D341Med (cell line): Measurements from ENCODE around the gene ST6GALNAC5.
"Not testable (repeated sequence)": the region's sequence is repeated elsewhere in the genome, so short reads cannot be mapped to it uniquely, and the experiment has no call there.

ENCODE experiments used
- DNase-seq: peaks from one replicate; pipeline ENCODE4 v3.0.0; 2012; ENCODE audit warnings: low spot score

Gene ST6GALNAC5

GRCh38 chr1:76867342-76868130 is at the start of gene ST6GALNAC5:
TSS of gene ST6GALNAC5 (plus strand) at chr1:76867480.
- DNase-seq = peak; percentile 75

- no peak for DNase-seq
Measured at GRCh38 chr1:76820028-76820427, 47.3 kb upstream of the ST6GALNAC5 start.

GRCh38 chr1:76822961-76823360 is 44.3 kb upstream of the ST6GALNAC5 start:
- DNase-seq = not testable (repeated sequence)

- no peak for DNase-seq
Measured at GRCh38 chr1:76824106-76824505, 43.2 kb upstream of the ST6GALNAC5 start.

GRCh38 chr1:76826072-76826845 is 41.0 kb upstream of the ST6GALNAC5 start:
- DNase-seq = no peak

- DNase-seq = no peak
Measured at GRCh38 chr1:76827066-76827465, 40.2 kb upstream of the ST6GALNAC5 start.

- DNase-seq = no peak
Measured at GRCh38 chr1:76830373-76830772, 36.9 kb upstream of the ST6GALNAC5 start.

DNA sequence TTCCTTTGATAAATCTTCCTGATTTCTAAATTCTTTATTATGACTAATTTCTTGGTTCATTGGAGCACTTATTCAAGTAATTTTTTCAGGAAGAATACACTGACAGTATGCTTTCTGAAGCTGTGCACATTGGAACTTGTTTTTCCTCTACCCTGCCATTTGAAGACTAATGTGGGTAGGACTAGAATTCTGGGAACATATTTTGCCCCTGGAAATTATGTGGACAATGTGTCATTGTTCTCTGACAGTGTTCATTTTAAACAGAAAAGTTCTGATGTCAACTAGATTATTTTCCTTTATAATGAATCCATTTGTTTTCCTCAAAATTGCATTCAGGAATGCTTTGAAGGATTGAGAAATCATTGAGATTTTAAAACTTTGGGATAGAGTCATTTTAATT is 34.8 kb upstream of the ST6GALNAC5 start:
- DNase-seq = no peak

GRCh38 chr1:76833151-76833550 is 34.1 kb upstream of the ST6GALNAC5 start:
- DNase-seq = no peak

GRCh38 chr1:76833856-76834255 is 33.4 kb upstream of the ST6GALNAC5 start:
- DNase-seq = no peak

DNA sequence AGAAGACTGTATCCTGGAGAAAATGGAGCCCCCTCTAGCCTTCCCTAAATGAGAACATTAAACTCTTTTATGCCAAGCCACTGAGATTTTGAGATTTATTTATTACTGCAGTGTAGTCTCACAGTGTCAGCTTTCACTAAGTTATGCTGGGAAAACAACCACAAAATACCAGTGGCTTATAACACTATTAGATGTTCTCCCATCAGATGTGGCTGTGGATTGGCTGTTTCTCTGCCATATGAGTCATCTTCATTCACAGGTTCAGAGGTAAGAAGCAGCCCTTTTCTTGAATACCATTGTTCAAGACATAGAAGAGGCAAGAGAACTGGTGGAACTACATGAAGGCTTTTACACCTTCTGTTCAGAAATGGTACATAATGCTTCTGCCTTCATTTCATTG is 32.1 kb upstream of the ST6GALNAC5 start:
- no peak for DNase-seq

GRCh38 chr1:76840278-76840677 is 27.0 kb upstream of the ST6GALNAC5 start:
- DNase-seq = no peak

- DNase-seq = no peak
Measured at GRCh38 chr1:76841460-76841859, 25.8 kb upstream of the ST6GALNAC5 start.

- no peak for DNase-seq
Measured at GRCh38 chr1:76843821-76844464, 23.3 kb upstream of the ST6GALNAC5 start.

GRCh38 chr1:76854255-76854654 is 13.0 kb upstream of the ST6GALNAC5 start:
- no peak for DNase-seq

DNA sequence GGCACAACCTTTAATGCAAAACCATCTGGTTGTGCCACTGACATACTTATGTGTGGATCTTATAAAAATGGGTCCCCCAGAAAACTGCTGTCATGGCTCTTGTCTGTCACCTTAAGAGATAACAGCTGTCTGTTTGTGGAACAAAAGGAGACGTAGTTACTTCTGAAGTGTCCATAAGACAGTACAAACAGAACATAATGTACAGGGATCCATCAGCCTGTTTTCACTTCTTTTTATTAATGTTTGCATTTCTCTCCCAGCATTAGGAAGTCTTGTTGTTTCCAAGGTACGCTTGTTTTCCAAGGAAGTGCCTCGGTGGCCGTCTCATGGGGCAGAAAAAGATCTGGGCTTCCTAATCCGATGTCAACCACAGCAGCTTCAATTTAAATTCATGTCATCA is 11.2 kb upstream of the ST6GALNAC5 start:
- no peak for DNase-seq

GRCh38 chr1:76857138-76857537 is 10.1 kb upstream of the ST6GALNAC5 start:
- no peak for DNase-seq

GRCh38 chr1:76857973-76858372 is 9.3 kb upstream of the ST6GALNAC5 start:
- DNase-seq = no peak

- DNase-seq = no peak
Measured at GRCh38 chr1:76861149-76861548, 6.1 kb upstream of the ST6GALNAC5 start.

DNA sequence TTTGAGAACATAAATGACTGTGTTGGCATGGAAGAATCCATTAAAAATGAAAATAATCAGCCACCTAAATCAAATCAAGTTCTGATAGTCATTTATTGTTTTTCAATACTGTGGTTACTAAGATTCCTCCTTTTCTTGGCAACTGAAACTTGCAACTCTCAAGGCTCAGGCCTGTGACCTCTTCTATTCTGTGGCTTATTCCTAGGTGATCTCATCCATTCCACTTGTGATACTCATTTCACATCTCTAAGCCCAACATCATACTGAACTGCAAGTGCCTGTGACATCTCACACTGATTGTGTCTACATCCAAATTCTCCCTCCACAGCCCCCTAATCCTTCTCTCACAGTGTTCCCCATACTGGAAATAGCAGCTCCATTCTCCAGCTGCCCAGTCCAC is 4.8 kb upstream of the ST6GALNAC5 start:
- no peak for DNase-seq

DNA sequence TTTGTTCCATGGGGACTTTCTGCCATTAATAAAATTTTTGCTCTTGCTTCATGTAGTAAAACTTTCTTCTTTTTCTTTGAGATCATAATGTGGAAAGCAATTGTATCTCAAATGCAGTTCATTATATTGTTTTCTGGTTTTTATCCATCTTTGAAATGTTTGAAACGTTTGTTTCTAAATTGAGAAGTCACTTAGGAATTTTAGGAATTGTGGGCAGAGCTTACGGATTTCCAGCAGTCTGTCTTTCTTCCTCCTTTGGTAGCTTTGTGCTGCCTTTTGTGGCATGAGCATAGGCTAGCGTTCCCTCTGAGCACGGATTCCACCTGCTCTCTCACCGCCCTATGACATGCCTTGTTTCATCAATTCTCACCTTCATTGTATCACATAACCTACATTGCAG is 2.9 kb upstream of the ST6GALNAC5 start:
- no peak for DNase-seq

DNA sequence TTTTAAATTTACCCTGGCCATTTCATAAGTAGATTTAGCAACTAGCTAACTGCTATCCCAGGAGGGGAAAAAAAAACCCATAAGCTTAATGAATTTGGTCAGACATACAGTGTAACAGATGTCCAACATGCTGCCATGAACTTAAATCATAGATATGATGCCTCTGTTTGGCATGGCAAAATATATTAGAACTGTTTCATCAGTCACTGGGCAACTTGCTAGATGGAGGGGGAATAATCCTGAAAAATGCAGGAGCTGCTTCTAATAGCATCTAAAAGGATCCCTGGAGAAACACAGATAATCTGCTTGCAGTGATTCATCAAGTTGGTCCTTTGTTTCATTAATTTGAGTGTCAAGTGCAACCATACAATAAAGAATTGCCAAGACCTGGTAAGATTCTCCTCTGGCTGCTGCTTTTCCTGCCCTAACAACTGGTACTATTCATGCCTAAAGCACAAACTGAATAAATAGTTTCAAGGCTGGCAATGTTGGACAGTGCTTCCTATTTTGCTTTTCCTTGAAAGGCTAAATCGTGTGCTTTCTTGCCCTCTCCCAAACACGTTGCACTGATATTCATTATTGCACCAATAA is 1.5 kb upstream of the ST6GALNAC5 start:
- peak; percentile 43 for DNase-seq

- no peak for DNase-seq
Measured at GRCh38 chr1:76866566-76866965, 714 bp upstream of the ST6GALNAC5 start.
